C4-2B (cell line): ENCODE measurements around the gene ZNF398.

Experiments
- ZFX ChIP-seq: fragments of 450-650 bp; IDR thresholded peaks from 2 replicates; pipeline ENCODE4 v1.6.1; 2017
- TF ChIP-seq, protein P1 (sequence below): fragments of 450-650 bp; conservative IDR thresholded peaks from 2 replicates; pipeline ENCODE4 v1.5.1; 2017; ENCODE audit warnings: mild to moderate bottlenecking

DNA sequence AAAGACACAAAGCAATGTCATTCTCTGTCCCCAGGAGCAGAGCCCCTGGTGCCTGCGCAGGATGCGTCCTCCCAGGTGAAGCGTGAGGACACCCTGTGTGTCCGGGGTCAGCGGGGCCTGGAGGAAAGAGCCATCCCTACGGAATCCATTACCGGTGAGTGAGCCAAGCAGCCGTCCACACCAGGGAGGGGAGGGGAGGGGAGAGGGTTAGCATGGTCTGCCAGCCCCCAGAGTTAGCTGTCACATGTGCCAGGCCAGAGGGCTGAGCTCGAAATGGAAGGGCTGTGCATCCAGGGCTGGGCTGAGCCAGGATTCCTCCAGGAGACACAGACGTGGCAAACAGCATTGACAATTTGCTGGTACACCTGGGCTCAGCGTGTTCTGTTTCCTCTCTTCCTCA lies 63.3 kb downstream of the ZNF398 start:
- TF ChIP-seq, protein P1, sequence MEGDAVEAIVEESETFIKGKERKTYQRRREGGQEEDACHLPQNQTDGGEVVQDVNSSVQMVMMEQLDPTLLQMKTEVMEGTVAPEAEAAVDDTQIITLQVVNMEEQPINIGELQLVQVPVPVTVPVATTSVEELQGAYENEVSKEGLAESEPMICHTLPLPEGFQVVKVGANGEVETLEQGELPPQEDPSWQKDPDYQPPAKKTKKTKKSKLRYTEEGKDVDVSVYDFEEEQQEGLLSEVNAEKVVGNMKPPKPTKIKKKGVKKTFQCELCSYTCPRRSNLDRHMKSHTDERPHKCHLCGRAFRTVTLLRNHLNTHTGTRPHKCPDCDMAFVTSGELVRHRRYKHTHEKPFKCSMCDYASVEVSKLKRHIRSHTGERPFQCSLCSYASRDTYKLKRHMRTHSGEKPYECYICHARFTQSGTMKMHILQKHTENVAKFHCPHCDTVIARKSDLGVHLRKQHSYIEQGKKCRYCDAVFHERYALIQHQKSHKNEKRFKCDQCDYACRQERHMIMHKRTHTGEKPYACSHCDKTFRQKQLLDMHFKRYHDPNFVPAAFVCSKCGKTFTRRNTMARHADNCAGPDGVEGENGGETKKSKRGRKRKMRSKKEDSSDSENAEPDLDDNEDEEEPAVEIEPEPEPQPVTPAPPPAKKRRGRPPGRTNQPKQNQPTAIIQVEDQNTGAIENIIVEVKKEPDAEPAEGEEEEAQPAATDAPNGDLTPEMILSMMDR, result no peak
- no peak for TF ChIP-seq ZFX
